ENCODE measurements around the gene DGKD.
A peak's percentile ranks its signal among the peaks of the same experiment; 100 is the strongest.

The DGKD gene

GRCh38 chr2:233501198-233502076 lies 147.1 kb downstream of the DGKD start:
- peak; percentile 42 for DNase-seq (ENCODE audit: low read depth)

DNA sequence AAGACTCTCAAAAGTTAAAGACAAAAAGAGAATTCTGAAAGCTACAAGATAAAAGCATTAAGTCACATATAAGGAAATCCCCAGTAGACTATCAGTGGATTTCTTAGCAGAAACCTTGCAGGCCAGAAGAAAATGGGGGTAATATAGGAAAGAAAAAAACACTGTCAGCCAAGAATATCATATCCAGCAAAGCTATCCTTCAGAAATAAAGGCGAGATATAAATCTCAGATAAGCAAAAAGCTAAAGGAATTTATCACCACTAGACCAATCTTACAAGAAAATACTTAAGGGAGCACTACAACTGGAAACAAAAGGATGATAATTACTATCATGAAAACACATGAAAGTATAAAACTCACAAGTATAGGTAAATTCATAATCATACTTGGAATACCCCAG lies 149.2 kb downstream of the DGKD start:
- H3K4me3 ChIP-seq (ENCODE audit: low read depth, low read length) = no peak overlapping the region
- no peak for DNase-seq (ENCODE audit: low read depth)

More at GRCh38 chr2:233501198-233502076, 147.1 kb downstream of the DGKD start:
- no peak overlapping the region for H3K4me3 ChIP-seq (ENCODE audit: low read depth, low read length)

- DNase-seq (ENCODE audit: low read depth) = no peak
- H3K4me3 ChIP-seq (ENCODE audit: low read depth, low read length) = no peak overlapping the region
These were observed 149.8 kb downstream of the DGKD start for GRCh38 chr2:233503947-233504637.

- no peak overlapping the region for H3K4me3 ChIP-seq (ENCODE audit: low read depth, low read length)
- DNase-seq (ENCODE audit: low read depth) = no peak
These were observed 159.8 kb downstream of the DGKD start for GRCh38 chr2:233513953-233514655.

DNA sequence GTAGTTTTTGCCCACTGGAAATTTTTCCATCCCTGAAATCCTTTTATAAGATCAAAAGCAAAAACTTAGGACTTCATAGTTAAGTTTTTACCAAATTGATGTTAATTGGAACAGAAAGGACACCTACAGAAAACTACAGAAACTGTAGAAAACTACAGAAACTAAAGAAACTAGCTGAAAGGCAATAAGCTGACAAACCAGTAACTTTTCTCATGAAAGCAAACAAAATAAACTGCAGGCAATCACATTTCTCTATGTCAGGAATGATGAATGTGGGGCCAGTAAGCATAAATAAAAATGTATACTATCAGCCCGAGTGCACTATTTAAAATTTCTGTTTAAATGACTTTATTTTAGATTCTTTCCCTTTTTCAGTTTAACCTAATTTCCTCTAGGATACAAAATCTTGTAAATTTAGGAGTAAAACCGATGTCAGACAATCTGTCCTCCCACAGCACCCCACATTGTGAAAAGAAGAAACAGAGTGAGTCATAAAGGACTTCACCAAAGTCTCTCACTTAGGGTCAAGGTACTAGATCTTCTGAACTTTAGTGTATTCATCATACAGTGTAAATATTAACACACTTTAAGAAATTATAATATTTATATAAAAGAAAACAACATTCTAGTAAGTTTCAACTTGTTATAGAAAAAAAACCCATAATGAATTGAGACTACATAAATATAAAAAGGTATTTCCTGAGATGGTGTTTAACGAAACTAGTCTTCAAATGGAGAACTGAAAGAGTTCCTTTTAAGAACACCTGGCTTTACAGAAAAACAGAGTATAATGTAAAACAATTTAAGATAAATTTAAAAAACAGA lies 165.7 kb downstream of the DGKD start:
- H3K4me3 ChIP-seq (ENCODE audit: low read depth, low read length) = no peak overlapping the region
- no peak for DNase-seq (ENCODE audit: low read depth)

Data from skeletal muscle cell (primary cell).